HCEC 1CT (cell line): ENCODE results near the gene TM7SF2.

ENCODE experiments used
- DNase-seq: peaks from one replicate; pipeline ENCODE4 v3.0.0-alpha.2; 2017

The TM7SF2 gene

GRCh38 chr11:65159012-65159411, 47.3 kb downstream of the TM7SF2 start:
- DNase-seq, result no peak

GRCh38 chr11:65160643-65161042, 49.0 kb downstream of the TM7SF2 start:
- DNase-seq, result no peak

GRCh38 chr11:65163684-65164083, 52.0 kb downstream of the TM7SF2 start:
- DNase-seq, result no peak
